ENCODE data around the gene RAN.
"Not testable (repeated sequence)": the region's sequence is repeated elsewhere in the genome, so short reads cannot be mapped to it uniquely, and the experiment has no call there.

The RAN gene

GRCh38 chr12:130879212-130879686, 7.4 kb downstream of the RAN start:
- DNase-seq: no peak

GRCh38 chr12:130879781-130880389, 8.0 kb downstream of the RAN start:
- DNase-seq: no peak

GRCh38 chr12:130880411-130880885, 8.6 kb downstream of the RAN start:
- DNase-seq: no peak

- no peak for DNase-seq
These were observed 9.2 kb downstream of the RAN start for GRCh38 chr12:130881046-130881445.

- DNase-seq: no peak
These were observed 9.7 kb downstream of the RAN start for GRCh38 chr12:130881548-130881947.

GRCh38 chr12:130887190-130887589, 15.3 kb downstream of the RAN start:
- DNase-seq: not testable (repeated sequence)

- DNase-seq: no peak
These were observed 32.2 kb downstream of the RAN start for GRCh38 chr12:130904064-130904463.

- not testable (repeated sequence) for DNase-seq
These were observed 33.1 kb downstream of the RAN start for GRCh38 chr12:130904936-130905455.

- no peak for DNase-seq
These were observed 37.2 kb downstream of the RAN start for GRCh38 chr12:130909111-130909510.

GRCh38 chr12:130911193-130911592, 39.3 kb downstream of the RAN start:
- no peak for DNase-seq

GRCh38 chr12:130911933-130912332, 40.1 kb downstream of the RAN start:
- DNase-seq: no peak

GRCh38 chr12:130916241-130916911, 44.5 kb downstream of the RAN start:
- DNase-seq: peak; percentile 60 to 62

- no peak for DNase-seq
These were observed 45.7 kb downstream of the RAN start for GRCh38 chr12:130917607-130918006.

- no peak for DNase-seq
These were observed 47.2 kb downstream of the RAN start for GRCh38 chr12:130919086-130919485.

GRCh38 chr12:130920119-130920703, 48.3 kb downstream of the RAN start:
- no peak for DNase-seq

- no peak for DNase-seq
These were observed 49.0 kb downstream of the RAN start for GRCh38 chr12:130920723-130921381.

- DNase-seq: no peak
These were observed 50.7 kb downstream of the RAN start for GRCh38 chr12:130922511-130922953.

- DNase-seq: no peak
These were observed 53.2 kb downstream of the RAN start for GRCh38 chr12:130924966-130925665.

GRCh38 chr12:130925666-130926015, 53.8 kb downstream of the RAN start:
- no peak for DNase-seq

Measured in Kasumi-1 (cell line).